Endothelial cell of umbilical vein (primary cell): Measurements from ENCODE around the gene STRBP. TPM values are rescaled to one million over a fixed set of nuclear protein-coding genes. Genes with fewer than 3 reads are reported as not detected.

Experiments used
- BruUV-seq: library from RNA; stranded (reverse); fragments of 400-500 nt; replicated peaks from 2 replicates; lab custom pipeline; 2021; lab: Mats Ljungman, UMichigan
- CTCF ChIA-PET: fragments of 300-600, 350-600 bp; sonication (Branson Sonifier 250); formaldehyde crosslinking; loops from one replicate; lab custom pipeline; 2021; ENCODE audit warnings: antibody characterized with exemption, inconsistent platforms; lab: Charles Lee
- POLR2A ChIA-PET: fragments of 300-600, 350-600 bp; sonication (Branson Sonifier 250); formaldehyde crosslinking; loops from one replicate; lab custom pipeline; 2021; ENCODE audit warnings: antibody characterized with exemption, inconsistent platforms; lab: Charles Lee
- DNase-seq: peaks from one replicate; pipeline ENCODE4 v3.0.0-alpha.2; 2011; ENCODE audit warnings: low read depth, low spot score
- FAIRE-seq: peaks from 2 replicates; lab custom pipeline; 2011; peaks lifted over from hg19 to GRCh38; lab: Jason Lieb, UNC
- H2AFZ ChIP-seq: 2 replicates; pipeline ENCODE4 v1.6.0; 2012; ENCODE audit warnings: low read depth, low read length, control low read depth, inconsistent platforms
- H3K27ac ChIP-seq: 2 replicates; pipeline ENCODE4 v1.5.1; 2011; ENCODE audit warnings: low read depth, mild to moderate bottlenecking, control low read depth, low read length, moderate library complexity; ENCODE audit not compliant: insufficient read depth
- H3K27me3 ChIP-seq, 2 experiments: 2 replicates each; pipeline versions ENCODE4 v1.6.0 to v1.6.1; 2011; ENCODE audit warnings: low read length in 2 of 2, mixed read lengths in 1 of 2; ENCODE audit not compliant: control insufficient read depth in 2 of 2, insufficient read depth in 2 of 2
- H3K36me3 ChIP-seq, 2 experiments: 2 replicates in 1 of 2; 3 replicates in 1 of 2; pipeline ENCODE4 v1.5.1; 2011; ENCODE audit warnings: low read length in 2 of 2, mild to moderate bottlenecking in 1 of 2, moderate library complexity in 1 of 2; ENCODE audit not compliant: control insufficient read depth in 2 of 2, insufficient read depth in 2 of 2; ENCODE audit errors: extremely low read depth in 1 of 2
- H3K4me1 ChIP-seq: 3 replicates; pipeline ENCODE4 v1.5.1; 2011; ENCODE audit warnings: mild to moderate bottlenecking, low read length; ENCODE audit not compliant: control insufficient read depth, insufficient read depth; ENCODE audit errors: extremely low read depth
- H3K4me2 ChIP-seq: 2 replicates; pipeline ENCODE4 v1.6.1; 2011; ENCODE audit warnings: low read length, control low read depth, mixed read lengths; ENCODE audit not compliant: insufficient read depth
- H3K4me3 ChIP-seq, 3 experiments: fragments of 200-600 bp in 1 of 3; sonication (generic), shearing (Covaris generic) in 1 of 3; replicated peaks in 1 of 3; 2 replicates each; pipeline ENCODE4 v1.5.1; 2011 to 2016; ENCODE audit warnings: control low read depth in 3 of 3, low read length in 3 of 3, mild to moderate bottlenecking in 2 of 3, inconsistent platforms in 1 of 3, low read depth in 1 of 3, moderate library complexity in 1 of 3; ENCODE audit not compliant: insufficient read depth in 1 of 3
- H3K79me2 ChIP-seq: 2 replicates; pipeline ENCODE4 v1.6.0; 2012; ENCODE audit warnings: low read length, inconsistent platforms; ENCODE audit not compliant: control insufficient read depth, insufficient read depth
- H3K9ac ChIP-seq: replicated peaks from 2 replicates; pipeline ENCODE3; 2011; ENCODE audit warnings: low read length, control low read depth; ENCODE audit not compliant: insufficient read depth; ENCODE audit errors: extremely low read depth
- H3K9me1 ChIP-seq: replicated peaks from 3 replicates; pipeline ENCODE4 v1.6.0; 2011; ENCODE audit warnings: mild to moderate bottlenecking, low read length; ENCODE audit not compliant: control insufficient read depth, insufficient read depth; ENCODE audit errors: extremely low read depth
- H3K9me3 ChIP-seq: replicated peaks from 2 replicates; pipeline ENCODE4 v1.5.1; 2012; ENCODE audit warnings: low read length, inconsistent platforms; ENCODE audit not compliant: control insufficient read depth, insufficient read depth
- H4K20me1 ChIP-seq: replicated peaks from 2 replicates; pipeline ENCODE3; 2011; ENCODE audit warnings: mild to moderate bottlenecking, low read length; ENCODE audit not compliant: control insufficient read depth, insufficient read depth; ENCODE audit errors: extremely low read depth
- CTCF ChIP-seq, 2 donors: IDR thresholded peaks; 1 replicate in 1 of 2; 2 replicates in 1 of 2; pipeline ENCODE4 v1.5.1; 2011; ENCODE audit warnings: low read length in 2 of 2, mild to moderate bottlenecking in 2 of 2, moderate library complexity in 2 of 2, control low read depth in 1 of 2, inconsistent platforms in 1 of 2, low read depth in 1 of 2; ENCODE audit not compliant: insufficient read depth in 1 of 2; ENCODE audit errors: extremely low read depth in 1 of 2
- EZH2 ChIP-seq: IDR thresholded peaks from 2 replicates; pipeline ENCODE4 v1.6.1; 2012; ENCODE audit warnings: borderline replicate concordance, low read depth, mild to moderate bottlenecking, moderate library complexity, low read length, inconsistent platforms; ENCODE audit not compliant: severe bottlenecking
- FOS ChIP-seq: IDR thresholded peaks from 2 replicates; pipeline ENCODE4 v1.6.1; 2011; ENCODE audit warnings: mild to moderate bottlenecking, low read length, moderate library complexity, borderline replicate concordance; ENCODE audit not compliant: insufficient read depth
- GATA2 ChIP-seq: IDR thresholded peaks from 2 replicates; pipeline ENCODE4 v1.7.0; 2011; ENCODE audit warnings: low read depth, mild to moderate bottlenecking, moderate library complexity, mixed read lengths, low read length; ENCODE audit not compliant: insufficient read length, insufficient read depth
- JUN ChIP-seq: IDR thresholded peaks from 2 replicates; pipeline ENCODE4 v1.6.1; 2011; ENCODE audit warnings: borderline replicate concordance, low read depth; ENCODE audit not compliant: insufficient read length, insufficient read depth
- MAX ChIP-seq: IDR thresholded peaks from 2 replicates; pipeline ENCODE4 v1.6.1; 2011; ENCODE audit not compliant: insufficient read depth, insufficient read length
- MYC ChIP-seq: IDR thresholded peaks from one replicate; pipeline ENCODE4 v1.6.1; 2011; ENCODE audit warnings: mild to moderate bottlenecking, low read depth, low read length
- POLR2A ChIP-seq: IDR thresholded peaks from 2 replicates; pipeline ENCODE4 v1.6.1; 2012; ENCODE audit warnings: low read depth, mild to moderate bottlenecking, control low read depth, low read length
- POLR2AphosphoS5 ChIP-seq: IDR thresholded peaks from 2 replicates; pipeline ENCODE4 v1.6.1; 2012; ENCODE audit warnings: low read depth, mild to moderate bottlenecking, control low read depth, low read length, moderate library complexity; ENCODE audit not compliant: insufficient read depth
- dilution Hi-C: fragments of 300-500 bp; cut with MboI; formaldehyde crosslinking; loops from one replicate; pipeline ENCODE4 v1.15.0; 2019; ENCODE audit warnings: low sequenced_read_pairs; ENCODE audit not compliant: extremely low pct_ligation_motif_present
- intact Hi-C: fragments of 100-400 bp; cut with micrococcal nuclease; formaldehyde crosslinking; loops from one replicate; pipeline ENCODE4 v1.10.0; 2022
- polyA plus RNA-seq, 4 experiments: library from polyadenylated mRNA; depleted of rRNA in 3 of 4; stranded (reverse) in 3 of 4; unstranded in 1 of 4; fragments of >200 nt; gene quantifications; 2 replicates each; pipeline versions ENCODE4 v1.2.1 to v1.2.3, GENCODE V29; 2011 to 2012; ENCODE audit warnings: missing spikeins in 1 of 4
- total RNA-seq: library from RNA; stranded (reverse); gene quantifications from 2 replicates; pipeline ENCODE4 v1.2.3, GENCODE V29; 2021

The STRBP gene
- total and polyA plus RNA-seq, 2 donors (not counting 3 experiments of a cell fraction or from before 2014, with no cell fraction given), result 7.7 to 15.4 TPM

GRCh38 chr9:123211081-123211480 lies 57.3 kb downstream of the STRBP start:
- no peak overlapping the region for H2AFZ ChIP-seq
- dilution Hi-C loops, result no loop called here
- no peak overlapping the region for H3K4me3 ChIP-seq
- no peaks in the 10 kb centered on the region for H3K9me3 ChIP-seq
- ChIA-PET POLR2A (no interaction called here), CTCF (interaction anchor here (0.6 kb wide), 1 partner anchor 144 kb away, joined by 3 read pairs; no protein-coding TSS in a partner anchor)
- H3K27me3 ChIP-seq, result no peaks in the 10 kb centered on the region
- BruUV-seq, result no TSS peak
- no peaks in the 10 kb centered on the region for H3K4me1 ChIP-seq
- H3K9me1 ChIP-seq, result no peaks in the 10 kb centered on the region
- intact Hi-C loops, result no loop called here
- H3K9ac ChIP-seq, result no peak overlapping the region
- no peak overlapping the region for H3K4me2 ChIP-seq
- no peaks in the 10 kb centered on the region for H3K79me2 ChIP-seq
- no peaks in the 10 kb centered on the region for H4K20me1 ChIP-seq
- DNase-seq, result no peak
- no peak for TF ChIP-seq MYC
- no peak for TF ChIP-seq POLR2AphosphoS5
- TF ChIP-seq CTCF (IDR thresholded peaks at IDR 0.05; ENCODE audit: extremely low read depth in 1 of 2, insufficient read depth in 1 of 2, low read depth in 1 of 2, low read length in 2 of 2), result no peak
- TF ChIP-seq FOS, result no peak
- TF ChIP-seq POLR2A, result no peak
- TF ChIP-seq EZH2, result no peak
- TF ChIP-seq GATA2, result no peak
- no peak for TF ChIP-seq JUN
- no peak for TF ChIP-seq MAX
- H3K27ac ChIP-seq, result no peak overlapping the region
- no peak for FAIRE-seq
- no peaks in the 10 kb centered on the region for H3K36me3 ChIP-seq
